ENCODE results near the gene EFNA5.

- TF ChIP-seq CTCF (conservative IDR thresholded peaks at IDR 0.05): no peak
- TF ChIP-seq EZH2 (IDR thresholded peaks at IDR 0.05; ENCODE audit: low read depth): no peak
Observed at GRCh38 chr5:107539726-107540330, 130.9 kb downstream of the EFNA5 start.

All from PC-9 (cell line).